IMR-90 (cell line): Measurements from ENCODE around the gene EGFL7.

Source experiments
- CTCF ChIP-seq: conservative IDR thresholded peaks from 2 replicates; pipeline ENCODE4 v1.5.1; 2012; ENCODE audit warnings: mild to moderate bottlenecking, low read depth, low read length, improper control_type of control experiment
- ELK1 ChIP-seq: fragments of 150-350 bp; IDR thresholded peaks from 2 replicates; pipeline ENCODE4 v1.6.1; 2016; ENCODE audit warnings: low read depth, mild to moderate bottlenecking, low read length, moderate library complexity, borderline replicate concordance
- MXI1 ChIP-seq: IDR thresholded peaks from 2 replicates; pipeline ENCODE4 v1.6.1; 2012; ENCODE audit warnings: low read depth, mild to moderate bottlenecking, low read length, moderate library complexity, borderline replicate concordance
- POLR2A ChIP-seq: IDR thresholded peaks from 2 replicates; pipeline ENCODE4 v1.6.1; 2012; ENCODE audit warnings: mild to moderate bottlenecking, low read depth, low read length
- RAD21 ChIP-seq: IDR thresholded peaks from 2 replicates; pipeline ENCODE4 v1.6.1; 2012; ENCODE audit warnings: low read length, improper control_type of control experiment
- RCOR1 ChIP-seq: IDR thresholded peaks from 2 replicates; pipeline ENCODE4 v1.6.1; 2012; ENCODE audit warnings: mild to moderate bottlenecking, low read length, improper control_type of control experiment; ENCODE audit not compliant: insufficient replicate concordance
- SMC3 ChIP-seq: fragments of 150-350 bp; IDR thresholded peaks from 2 replicates; pipeline ENCODE4 v1.6.1; 2016; ENCODE audit warnings: low read depth, mild to moderate bottlenecking, antibody characterized with exemption, low read length, moderate library complexity

DNA sequence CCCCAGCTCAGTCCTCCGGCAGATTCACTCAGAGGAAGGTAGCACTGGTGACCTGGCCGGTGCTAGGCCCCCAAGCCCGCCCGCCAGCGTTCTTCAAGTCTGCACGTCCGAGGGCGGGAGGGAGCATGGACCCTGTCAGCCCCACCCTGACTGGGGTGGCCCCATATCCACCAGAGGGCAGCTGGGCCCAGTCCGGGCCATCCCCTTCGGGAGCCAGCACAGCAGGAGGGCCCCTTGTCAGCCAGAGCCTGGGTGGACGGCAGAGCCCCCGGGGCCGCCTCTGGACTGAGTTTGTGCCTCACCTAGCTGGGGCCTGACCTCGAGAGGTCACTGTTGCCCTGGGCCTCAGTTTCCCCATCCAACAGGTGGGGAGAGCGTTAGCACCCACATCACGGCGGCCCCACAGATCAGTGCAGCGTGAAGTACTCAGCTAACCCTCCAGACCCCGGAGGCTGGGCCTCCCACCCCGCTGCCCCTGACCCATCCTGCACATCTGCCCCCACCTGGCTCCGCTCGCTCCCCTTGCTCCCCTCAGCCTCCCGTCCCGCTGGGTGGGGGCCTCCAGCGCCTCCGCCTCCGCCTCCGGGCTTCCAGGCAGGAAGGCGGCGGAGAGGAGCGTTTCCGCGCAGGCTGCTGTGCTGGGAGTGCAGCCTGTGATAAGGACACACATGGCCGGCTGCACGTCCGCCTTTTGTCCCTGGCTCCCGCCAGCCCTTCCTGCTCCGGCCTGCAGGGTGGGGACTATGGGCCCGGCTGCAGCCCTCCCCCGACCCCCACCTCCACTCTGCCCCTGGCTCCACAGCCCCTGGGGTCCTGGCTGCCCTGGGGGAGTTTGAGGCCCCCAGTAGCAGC, 16.6 kb upstream of the EGFL7 start:
- TF ChIP-seq POLR2A (no peak), CTCF (no peak), RCOR1 (no peak), RAD21 (no peak), MXI1 (no peak), ELK1 (no peak), SMC3 (no peak)
